ENCODE data around the gene KCNQ5.

The KCNQ5 gene

DNA sequence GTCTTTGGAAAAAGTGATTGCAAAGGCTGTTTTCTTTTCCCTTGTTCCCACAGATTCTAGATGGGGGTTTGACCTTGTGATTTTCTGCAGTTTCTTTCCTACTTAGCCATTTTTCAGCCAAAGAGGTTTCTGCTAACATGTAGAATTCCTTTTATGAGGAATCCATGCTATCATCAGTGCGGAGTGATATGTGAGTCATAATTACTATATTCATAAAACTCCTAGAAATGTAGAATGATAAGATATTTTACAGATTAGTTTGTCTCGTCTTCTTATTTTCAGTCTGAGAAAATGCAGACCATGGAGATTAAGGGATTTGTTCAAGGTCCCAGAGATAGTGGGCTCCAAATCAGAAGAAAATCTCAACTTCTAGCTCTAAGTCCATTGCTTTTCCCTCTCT, 98.6 kb downstream of the KCNQ5 start:
- no peaks in the 10 kb centered on the region for H3K27me3 ChIP-seq (ENCODE audit: control insufficient read depth, insufficient read depth, low read length)
- no peaks in the 10 kb centered on the region for H3K36me3 ChIP-seq (ENCODE audit: insufficient read depth, low read length)
- peak overlapping the region; percentile 37 for H3K4me2 ChIP-seq (ENCODE audit: low read length)
- no peak overlapping the region for H3K4me3 ChIP-seq (ENCODE audit: low read length)
- peaks cover 18% of the 10 kb centered on the region for H3K4me1 ChIP-seq (ENCODE audit: control insufficient read depth, insufficient read depth, low read length)
- no peaks in the 10 kb centered on the region for H3K9me3 ChIP-seq (replicated peaks; ENCODE audit: low read length)
- H3K9ac ChIP-seq (ENCODE audit: low read depth, low read length): no peak overlapping the region

DNA sequence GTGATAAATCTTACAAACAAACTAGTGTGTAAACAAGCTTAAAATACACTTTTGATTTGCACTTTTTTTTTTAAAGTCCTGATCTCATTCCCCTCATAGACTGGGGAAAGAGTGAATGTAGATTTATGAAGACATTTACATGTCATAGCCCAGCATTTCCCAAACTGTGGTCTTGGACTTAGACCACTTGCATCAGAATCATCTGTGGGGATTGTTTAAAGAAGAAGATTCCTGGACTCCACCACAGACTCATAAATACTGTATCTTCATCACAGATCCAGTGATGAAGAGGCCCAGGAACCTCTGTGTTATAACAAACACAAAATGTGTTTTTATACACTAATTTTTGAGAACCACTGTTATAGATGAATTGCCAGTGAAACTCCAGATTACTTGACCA, 99.5 kb downstream of the KCNQ5 start:
- H3K36me3 ChIP-seq (ENCODE audit: insufficient read depth, low read length): no peaks in the 10 kb centered on the region
- H3K27me3 ChIP-seq (ENCODE audit: control insufficient read depth, insufficient read depth, low read length): no peaks in the 10 kb centered on the region
- H3K4me1 ChIP-seq (ENCODE audit: control insufficient read depth, insufficient read depth, low read length): peaks cover 18% of the 10 kb centered on the region
- no peaks in the 10 kb centered on the region for H3K9me3 ChIP-seq (replicated peaks; ENCODE audit: low read length)
- no peak overlapping the region for H3K4me3 ChIP-seq (ENCODE audit: low read length)
- no peak overlapping the region for H3K9ac ChIP-seq (ENCODE audit: low read depth, low read length)
- no peak overlapping the region for H3K4me2 ChIP-seq (ENCODE audit: low read length)

DNA sequence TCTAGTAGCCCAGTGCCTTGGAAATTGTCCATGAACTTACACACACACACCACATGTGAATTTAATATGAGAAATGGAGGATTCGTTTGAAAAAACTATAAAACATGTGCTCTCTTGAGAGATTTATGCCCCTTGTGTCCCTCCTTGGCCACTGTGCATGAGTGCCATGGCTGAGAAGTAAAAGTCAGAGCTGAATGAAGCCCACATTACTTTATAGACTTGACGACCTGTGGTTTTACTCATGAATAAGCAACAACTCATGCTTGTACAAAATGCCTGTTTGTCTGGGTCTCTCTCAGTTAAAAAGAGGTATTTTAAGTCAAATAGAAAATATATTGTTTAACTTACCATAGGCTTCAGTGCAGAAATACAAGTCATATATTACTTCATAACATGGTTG, 102.7 kb downstream of the KCNQ5 start:
- Histone ChIP-seq H3K9me3 (replicated peaks; ENCODE audit: low read length) (no peaks in the 10 kb centered on the region), H3K4me3 (ENCODE audit: low read length) (no peak overlapping the region), H3K4me2 (ENCODE audit: low read length) (no peak overlapping the region), H3K4me1 (ENCODE audit: control insufficient read depth, insufficient read depth, low read length) (peaks cover 25% of the 10 kb centered on the region), H3K9ac (ENCODE audit: low read depth, low read length) (no peak overlapping the region), H3K27me3 (ENCODE audit: control insufficient read depth, insufficient read depth, low read length) (no peaks in the 10 kb centered on the region), H3K36me3 (ENCODE audit: insufficient read depth, low read length) (no peaks in the 10 kb centered on the region)

DNA sequence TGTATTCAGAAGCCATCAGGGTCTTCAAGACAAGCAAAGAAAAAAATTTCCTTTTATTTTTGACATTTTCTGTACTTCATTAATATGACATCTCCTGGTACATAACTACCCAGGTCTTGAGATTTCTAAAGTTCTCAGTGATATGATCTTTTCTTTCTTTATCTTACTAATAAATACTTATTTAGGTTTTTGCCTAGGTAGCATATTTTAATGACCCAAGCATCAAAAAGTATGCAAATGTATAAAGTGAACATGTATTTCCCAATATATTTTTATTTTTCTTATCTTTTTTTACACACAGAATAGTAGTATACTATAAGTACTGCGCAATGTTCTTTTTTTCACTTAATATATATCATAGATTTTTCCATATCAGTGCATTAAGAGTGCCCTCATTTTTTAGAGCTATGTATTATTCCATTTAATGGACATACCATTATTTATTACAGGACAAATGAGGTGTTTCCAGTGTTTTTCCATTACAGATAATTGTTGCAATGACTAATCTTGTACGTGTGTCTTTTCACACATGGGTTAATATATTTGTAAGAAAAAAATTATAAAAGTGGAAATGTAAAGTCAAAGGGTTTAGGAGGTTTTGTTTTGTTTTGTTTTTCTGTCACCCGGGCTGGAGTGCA, 107.0 kb downstream of the KCNQ5 start:
- H3K9me3 ChIP-seq (replicated peaks; ENCODE audit: low read length): no peaks in the 10 kb centered on the region
- no peak overlapping the region for H3K9ac ChIP-seq (ENCODE audit: low read depth, low read length)
- H3K4me3 ChIP-seq (ENCODE audit: low read length): no peak overlapping the region
- no peaks in the 10 kb centered on the region for H3K36me3 ChIP-seq (ENCODE audit: insufficient read depth, low read length)
- no peaks in the 10 kb centered on the region for H3K27me3 ChIP-seq (ENCODE audit: control insufficient read depth, insufficient read depth, low read length)
- no peak overlapping the region for H3K4me2 ChIP-seq (ENCODE audit: low read length)
- peaks cover 12% of the 10 kb centered on the region for H3K4me1 ChIP-seq (ENCODE audit: control insufficient read depth, insufficient read depth, low read length)

DNA sequence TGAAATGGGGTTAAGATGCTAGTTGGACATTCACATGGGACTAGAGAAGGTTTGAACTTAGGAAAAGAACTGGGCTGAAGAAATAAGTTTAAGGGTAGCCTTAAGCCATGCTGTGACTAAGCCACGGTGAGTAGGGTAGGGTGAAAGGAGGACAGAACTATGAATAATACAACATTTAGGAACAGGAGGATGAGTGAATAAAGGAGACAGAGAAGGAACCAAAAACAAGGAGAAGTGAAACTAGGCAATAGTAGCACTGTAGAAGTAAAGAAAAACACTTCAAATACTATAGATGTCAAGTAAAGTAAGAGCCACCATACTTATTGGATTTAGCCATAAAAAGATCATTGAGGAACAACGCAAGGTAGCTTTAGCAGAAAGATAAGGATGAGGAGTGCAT, 111.2 kb downstream of the KCNQ5 start:
- Histone ChIP-seq H3K4me2 (ENCODE audit: low read length) (no peak overlapping the region), H3K36me3 (ENCODE audit: insufficient read depth, low read length) (no peaks in the 10 kb centered on the region), H3K9ac (ENCODE audit: low read depth, low read length) (no peak overlapping the region), H3K4me1 (ENCODE audit: control insufficient read depth, insufficient read depth, low read length) (peaks cover under 1% of the 10 kb centered on the region), H3K9me3 (replicated peaks; ENCODE audit: low read length) (no peaks in the 10 kb centered on the region), H3K27me3 (ENCODE audit: control insufficient read depth, insufficient read depth, low read length) (no peaks in the 10 kb centered on the region), H3K4me3 (ENCODE audit: low read length) (no peak overlapping the region)

DNA sequence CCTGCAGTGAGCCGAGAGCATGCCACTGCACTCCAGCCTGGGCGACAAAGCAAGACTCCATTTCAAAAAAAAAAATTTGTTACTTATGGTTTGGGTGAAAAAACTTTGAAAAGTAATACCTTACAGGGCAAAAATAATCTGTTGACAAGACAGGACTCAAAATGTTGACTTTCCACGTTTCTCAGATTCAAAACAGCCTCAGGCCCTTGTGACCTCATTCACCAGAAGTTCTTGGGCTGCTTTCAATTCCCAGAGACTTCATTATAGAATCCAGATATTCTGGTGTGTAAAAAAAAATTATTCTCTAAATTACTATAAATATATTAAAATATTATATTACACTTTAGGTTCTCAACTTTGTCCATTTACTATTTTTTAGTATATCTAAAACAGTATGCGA, 116.2 kb downstream of the KCNQ5 start:
- Histone ChIP-seq H3K27me3 (ENCODE audit: control insufficient read depth, insufficient read depth, low read length) (no peaks in the 10 kb centered on the region), H3K4me1 (ENCODE audit: control insufficient read depth, insufficient read depth, low read length) (no peaks in the 10 kb centered on the region), H3K36me3 (ENCODE audit: insufficient read depth, low read length) (no peaks in the 10 kb centered on the region), H3K4me2 (ENCODE audit: low read length) (no peak overlapping the region), H3K9me3 (replicated peaks; ENCODE audit: low read length) (no peaks in the 10 kb centered on the region), H3K9ac (ENCODE audit: low read depth, low read length) (no peak overlapping the region), H3K4me3 (ENCODE audit: low read length) (no peak overlapping the region)

DNA sequence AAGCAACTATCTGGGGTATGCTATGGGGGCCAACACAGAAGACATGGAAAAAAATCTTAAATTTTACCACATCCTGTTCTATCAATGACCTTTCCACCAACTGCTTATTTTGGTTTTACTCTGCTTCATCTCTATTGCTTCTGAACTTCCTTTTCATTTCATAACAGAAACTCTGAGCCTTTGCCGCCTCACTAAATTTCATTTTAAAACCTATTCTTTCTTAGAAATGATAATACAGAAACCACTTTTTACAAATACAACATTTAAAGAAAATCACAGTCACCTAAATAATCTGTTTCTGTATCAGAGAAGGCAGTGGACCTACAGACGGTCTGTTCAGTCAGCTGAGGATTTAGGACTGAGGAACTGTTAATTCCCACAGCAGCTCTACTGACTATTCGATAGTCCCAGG, 117.5 kb downstream of the KCNQ5 start:
- Histone ChIP-seq H3K4me1 (ENCODE audit: control insufficient read depth, insufficient read depth, low read length) (no peaks in the 10 kb centered on the region), H3K9ac (ENCODE audit: low read depth, low read length) (no peak overlapping the region), H3K4me3 (ENCODE audit: low read length) (no peak overlapping the region), H3K4me2 (ENCODE audit: low read length) (no peak overlapping the region), H3K9me3 (replicated peaks; ENCODE audit: low read length) (no peaks in the 10 kb centered on the region), H3K27me3 (ENCODE audit: control insufficient read depth, insufficient read depth, low read length) (no peaks in the 10 kb centered on the region), H3K36me3 (ENCODE audit: insufficient read depth, low read length) (no peaks in the 10 kb centered on the region)

DNA sequence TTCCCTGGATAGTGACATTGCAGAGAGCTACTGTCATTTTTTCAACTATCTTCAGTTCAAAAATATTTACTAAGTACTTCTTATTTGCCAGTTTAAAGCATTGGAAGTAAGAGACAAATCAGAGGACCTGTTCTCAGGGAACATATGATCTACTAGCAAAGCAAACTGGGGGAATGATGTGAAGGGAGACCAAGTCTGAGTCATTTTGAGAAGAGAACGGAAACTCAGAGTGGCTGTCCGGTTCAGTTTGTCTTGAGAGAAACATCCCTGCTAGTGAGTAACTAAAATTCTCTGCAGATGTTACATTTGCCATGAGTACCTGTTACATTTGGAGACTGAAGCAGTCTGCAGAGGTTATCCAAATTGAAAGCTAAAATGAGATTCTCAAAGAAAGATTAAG, 118.3 kb downstream of the KCNQ5 start:
- H3K27me3 ChIP-seq (ENCODE audit: control insufficient read depth, insufficient read depth, low read length): no peaks in the 10 kb centered on the region
- no peaks in the 10 kb centered on the region for H3K36me3 ChIP-seq (ENCODE audit: insufficient read depth, low read length)
- peaks cover 6% of the 10 kb centered on the region for H3K4me1 ChIP-seq (ENCODE audit: control insufficient read depth, insufficient read depth, low read length)
- H3K4me3 ChIP-seq (ENCODE audit: low read length): no peak overlapping the region
- H3K9me3 ChIP-seq (replicated peaks; ENCODE audit: low read length): no peaks in the 10 kb centered on the region
- H3K9ac ChIP-seq (ENCODE audit: low read depth, low read length): no peak overlapping the region
- H3K4me2 ChIP-seq (ENCODE audit: low read length): no peak overlapping the region

DNA sequence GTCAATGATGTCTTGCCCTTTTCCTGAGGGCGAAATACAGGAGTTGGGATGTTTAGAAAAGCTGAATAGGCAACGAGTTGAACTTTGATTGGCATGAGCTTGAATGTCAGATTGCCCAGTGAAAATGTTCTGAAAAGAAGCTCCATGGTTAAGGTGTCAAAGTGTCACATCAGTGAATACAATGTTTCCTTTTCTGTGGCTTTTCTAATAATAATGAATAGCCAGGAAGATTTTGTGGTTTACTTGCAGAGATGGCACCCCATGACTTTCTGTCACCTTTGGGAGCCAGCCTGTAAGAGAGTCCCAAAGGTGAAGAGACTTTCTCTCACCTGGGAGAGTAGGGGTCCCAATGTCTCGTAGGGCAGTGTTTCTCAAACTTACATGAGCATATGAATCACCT, 119.2 kb downstream of the KCNQ5 start:
- no peak overlapping the region for H3K4me3 ChIP-seq (ENCODE audit: low read length)
- peaks cover 15% of the 10 kb centered on the region for H3K4me1 ChIP-seq (ENCODE audit: control insufficient read depth, insufficient read depth, low read length)
- no peaks in the 10 kb centered on the region for H3K36me3 ChIP-seq (ENCODE audit: insufficient read depth, low read length)
- no peak overlapping the region for H3K9ac ChIP-seq (ENCODE audit: low read depth, low read length)
- H3K4me2 ChIP-seq (ENCODE audit: low read length): no peak overlapping the region
- no peaks in the 10 kb centered on the region for H3K27me3 ChIP-seq (ENCODE audit: control insufficient read depth, insufficient read depth, low read length)
- no peaks in the 10 kb centered on the region for H3K9me3 ChIP-seq (replicated peaks; ENCODE audit: low read length)

DNA sequence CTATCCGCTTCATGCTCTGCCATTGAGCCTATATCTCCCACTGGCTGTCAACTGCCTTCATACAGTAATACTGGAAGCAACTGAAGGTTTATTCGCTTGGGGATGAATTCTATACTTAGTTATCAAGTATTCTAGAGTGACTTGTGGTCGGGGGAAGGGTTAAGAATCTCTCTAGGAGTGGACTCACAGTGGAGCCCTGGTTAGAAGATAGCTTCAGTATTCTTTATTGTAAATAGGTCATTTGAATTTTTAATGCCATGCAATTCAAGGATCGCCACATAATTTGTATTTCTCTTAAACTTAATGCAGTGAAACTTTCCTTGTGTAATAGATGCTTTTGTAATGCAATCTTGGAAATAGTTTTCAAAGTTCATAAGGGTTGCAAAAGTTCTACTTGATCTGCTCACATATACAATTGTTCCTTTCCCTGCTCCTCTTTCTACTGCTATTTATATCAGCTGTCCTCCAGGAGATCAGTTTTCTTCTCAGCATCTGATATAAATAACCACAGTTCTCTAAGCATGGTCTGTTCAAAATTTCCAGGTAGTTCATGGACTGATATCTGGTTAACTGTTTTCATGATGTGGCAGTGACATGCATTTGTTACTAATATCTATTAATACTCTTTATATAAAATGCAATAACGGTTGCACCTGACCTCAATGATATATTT, 120.3 kb downstream of the KCNQ5 start:
- Histone ChIP-seq H3K9ac (ENCODE audit: low read depth, low read length) (no peak overlapping the region), H3K4me2 (ENCODE audit: low read length) (no peak overlapping the region), H3K9me3 (replicated peaks; ENCODE audit: low read length) (no peaks in the 10 kb centered on the region), H3K36me3 (ENCODE audit: insufficient read depth, low read length) (no peaks in the 10 kb centered on the region), H3K4me3 (ENCODE audit: low read length) (no peak overlapping the region), H3K4me1 (ENCODE audit: control insufficient read depth, insufficient read depth, low read length) (peaks cover 19% of the 10 kb centered on the region), H3K27me3 (ENCODE audit: control insufficient read depth, insufficient read depth, low read length) (no peaks in the 10 kb centered on the region)

DNA sequence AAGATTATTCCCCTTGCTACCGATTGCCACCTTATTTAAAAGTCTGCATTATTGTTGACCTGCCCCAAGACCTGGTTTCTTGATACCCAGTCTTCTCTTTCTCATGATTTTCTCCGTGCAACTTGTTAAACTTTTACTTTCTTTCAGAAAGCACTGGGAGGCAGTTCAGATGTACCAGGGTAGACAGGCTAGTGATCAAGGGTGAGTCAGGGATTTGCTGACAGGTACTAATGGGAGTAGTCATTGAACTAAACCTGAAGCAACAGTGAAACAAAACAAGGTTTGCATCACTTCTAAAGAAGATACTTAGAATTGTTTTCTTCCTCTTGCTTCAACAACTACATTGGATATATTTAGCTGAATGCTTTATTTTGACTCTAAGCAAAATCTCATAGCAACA, 124.4 kb downstream of the KCNQ5 start:
- Histone ChIP-seq H3K9me3 (replicated peaks; ENCODE audit: low read length) (no peaks in the 10 kb centered on the region), H3K4me2 (ENCODE audit: low read length) (no peak overlapping the region), H3K27me3 (ENCODE audit: control insufficient read depth, insufficient read depth, low read length) (no peaks in the 10 kb centered on the region), H3K4me3 (ENCODE audit: low read length) (no peak overlapping the region), H3K4me1 (ENCODE audit: control insufficient read depth, insufficient read depth, low read length) (peaks cover 38% of the 10 kb centered on the region), H3K36me3 (ENCODE audit: insufficient read depth, low read length) (no peaks in the 10 kb centered on the region), H3K9ac (ENCODE audit: low read depth, low read length) (no peak overlapping the region)

DNA sequence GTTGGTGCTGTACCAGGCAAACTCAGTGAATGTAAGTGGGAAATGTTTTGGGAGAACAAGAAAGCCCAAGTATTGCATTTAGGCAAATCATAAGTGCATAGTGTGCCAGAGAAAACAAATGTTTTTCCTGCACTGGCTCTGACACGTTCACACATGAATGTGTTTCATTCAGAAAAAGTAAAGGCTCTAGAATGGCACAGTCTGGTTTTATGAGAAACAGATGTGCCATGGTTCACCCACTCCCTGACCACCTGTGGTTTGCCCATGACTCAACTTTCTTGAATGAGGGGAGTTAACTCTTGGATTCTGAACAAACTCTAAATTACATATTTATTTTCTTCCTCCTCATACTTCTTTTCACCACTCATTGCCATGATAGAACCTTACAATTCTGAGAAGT, 126.9 kb downstream of the KCNQ5 start:
- no peak overlapping the region for H3K9ac ChIP-seq (ENCODE audit: low read depth, low read length)
- H3K4me2 ChIP-seq (ENCODE audit: low read length): peak overlapping the region; percentile 40
- peaks cover 38% of the 10 kb centered on the region for H3K4me1 ChIP-seq (ENCODE audit: control insufficient read depth, insufficient read depth, low read length)
- H3K36me3 ChIP-seq (ENCODE audit: insufficient read depth, low read length): no peaks in the 10 kb centered on the region
- H3K4me3 ChIP-seq (ENCODE audit: low read length): no peak overlapping the region
- no peaks in the 10 kb centered on the region for H3K27me3 ChIP-seq (ENCODE audit: control insufficient read depth, insufficient read depth, low read length)
- H3K9me3 ChIP-seq (replicated peaks; ENCODE audit: low read length): no peaks in the 10 kb centered on the region
